GM21381 (cell line): ENCODE measurements around the gene CENPL.
"Not testable (repeated sequence)": the region's sequence is repeated elsewhere in the genome, so short reads cannot be mapped to it uniquely, and the experiment has no call there.

Experiments used
- ATAC-seq: cut with Tn5 transposase; IDR thresholded peaks from one replicate; pipeline ENCODE4 v1.9.1; 2021; ENCODE audit warnings: mild to moderate bottlenecking, moderate library complexity; ENCODE audit not compliant: unreplicated experiment

Gene CENPL

DNA sequence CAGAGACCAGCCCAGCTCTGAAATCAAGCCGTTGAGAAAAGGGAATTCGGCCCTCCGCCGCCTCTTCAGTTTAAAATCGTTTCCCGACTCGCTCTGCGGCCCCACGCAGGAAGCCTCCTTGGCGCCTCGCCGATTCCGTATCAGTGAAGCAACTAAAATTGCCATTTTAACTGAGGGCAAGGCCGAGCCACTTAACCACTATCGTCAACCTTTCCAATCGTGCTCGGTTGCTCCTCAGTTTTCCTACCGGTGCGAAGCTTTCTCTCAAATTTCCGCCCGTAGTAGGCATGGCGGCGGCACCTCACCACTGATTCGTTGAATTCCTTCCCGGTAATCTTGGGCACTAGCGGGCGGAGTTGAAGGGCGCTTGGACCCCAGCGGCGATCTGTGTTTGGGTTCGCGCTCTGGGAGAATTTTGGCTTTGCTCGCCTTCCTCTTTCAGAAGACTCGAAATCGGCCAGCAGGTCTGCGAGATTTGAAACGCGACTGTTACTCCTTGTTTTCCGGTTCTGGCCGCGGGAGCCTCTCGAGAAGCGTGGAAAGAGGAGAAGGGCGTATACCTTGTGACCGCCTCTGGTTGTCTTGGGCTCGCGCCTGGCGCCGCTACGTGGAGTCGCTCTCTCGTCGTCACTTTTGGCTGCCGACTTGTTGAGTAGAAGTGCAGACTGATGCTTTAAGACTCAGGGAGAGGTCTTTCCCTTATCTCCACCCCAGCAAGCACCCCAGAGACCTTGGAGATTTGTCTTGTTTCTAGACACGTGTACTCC is at the start of gene CENPL, which contains the start of gene DARS2:
Gene CENPL, minus strand, starts transcription at position 569 of the 767 bp plus-strand sequence. CDS start 13,584 bp downstream, outside the sequence.
Gene DARS2, plus strand, starts transcription at position 359 of the 767 bp plus-strand sequence. CDS start 557 bp downstream, outside the sequence.
- ATAC-seq: peak; percentile 82

- ATAC-seq: no peak
Measured at GRCh38 chr1:173871500-173871899, 46.8 kb upstream of the CENPL start.

DNA sequence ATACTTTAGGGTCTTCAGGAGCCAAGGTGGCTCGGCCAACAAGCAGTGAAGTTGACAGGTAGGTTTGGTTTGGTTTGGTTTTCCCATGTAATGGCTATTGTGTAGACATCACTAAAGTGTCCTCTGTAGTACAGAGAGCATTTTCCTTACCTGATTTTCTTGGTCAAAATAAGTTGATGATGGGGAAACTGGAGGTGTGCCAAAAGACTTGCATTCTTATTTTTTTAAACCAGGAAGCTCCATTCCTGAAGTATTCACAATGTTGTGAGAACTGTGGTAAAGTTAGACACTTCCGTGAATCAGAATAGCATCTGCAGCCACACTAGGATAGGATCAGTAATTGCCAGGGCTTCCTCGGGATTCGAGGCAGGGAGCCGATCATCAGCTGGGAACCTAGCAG is 46.4 kb upstream of the CENPL start:
- ATAC-seq: no peak

- no peak for ATAC-seq
Measured at GRCh38 chr1:173870252-173871075, 45.8 kb upstream of the CENPL start.

DNA sequence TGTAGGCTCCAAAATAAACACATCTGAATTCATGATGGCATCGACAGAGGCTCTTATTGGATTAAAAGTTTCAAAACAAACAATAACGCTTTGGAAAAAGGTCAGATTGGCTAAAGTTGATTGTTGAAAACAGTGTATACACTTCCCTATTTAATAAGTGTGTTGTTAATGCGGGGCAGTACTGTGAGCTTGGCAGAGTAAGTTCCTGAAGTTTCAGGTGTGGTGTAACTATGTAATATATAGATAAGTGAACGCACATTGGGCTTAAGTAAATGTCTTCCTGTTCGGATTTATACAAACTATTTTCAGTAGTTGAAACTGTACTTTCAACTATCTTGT is 44.3 kb upstream of the CENPL start:
- no peak for ATAC-seq

GRCh38 chr1:173868266-173869020 is 43.8 kb upstream of the CENPL start, which contains the start of gene ZBTB37:
TSS of gene ZBTB37 (plus strand) at chr1:173868380. CDS start at chr1:173870226, 1,846 bp downstream.
- peak; percentile 54 for ATAC-seq

- peak; percentile 67 for ATAC-seq
Measured at GRCh38 chr1:173867753-173868265, 43.1 kb upstream of the CENPL start, which contains the start of gene GAS5. TSS of gene GAS5 (minus strand) at chr1:173867989.

DNA sequence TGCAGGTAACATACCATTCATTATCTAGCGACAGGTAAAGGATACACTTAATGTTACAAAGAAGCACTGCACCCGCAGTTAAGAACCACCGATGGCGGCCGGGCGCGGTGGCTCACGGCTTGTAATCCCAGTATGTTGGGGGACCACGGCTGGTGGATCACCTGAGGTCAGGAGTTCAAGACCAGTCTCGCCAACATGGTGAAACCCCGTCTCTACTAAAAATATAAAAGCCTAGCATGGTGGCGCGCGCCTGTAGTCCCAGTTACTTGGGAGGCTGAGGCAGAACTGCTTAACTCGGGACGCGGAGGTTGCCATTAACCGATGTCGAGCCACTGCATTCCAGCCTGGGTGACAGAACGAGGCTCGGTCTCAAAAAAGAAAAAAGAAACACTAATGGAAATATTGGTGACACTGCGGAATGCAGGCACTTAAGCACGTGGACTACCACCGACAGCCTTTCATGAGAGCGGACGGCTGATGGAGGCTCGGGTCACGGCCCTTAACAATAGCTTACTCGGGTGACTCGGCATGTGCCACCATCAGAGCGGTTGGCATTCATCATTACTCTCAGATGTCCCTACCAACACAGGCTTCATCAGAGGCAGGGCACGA is 42.6 kb upstream of the CENPL start:
- ATAC-seq: no peak

GRCh38 chr1:173866413-173867115 is 41.9 kb upstream of the CENPL start:
- no peak for ATAC-seq

- ATAC-seq: no peak
Measured at GRCh38 chr1:173865468-173866164, 40.9 kb upstream of the CENPL start.

DNA sequence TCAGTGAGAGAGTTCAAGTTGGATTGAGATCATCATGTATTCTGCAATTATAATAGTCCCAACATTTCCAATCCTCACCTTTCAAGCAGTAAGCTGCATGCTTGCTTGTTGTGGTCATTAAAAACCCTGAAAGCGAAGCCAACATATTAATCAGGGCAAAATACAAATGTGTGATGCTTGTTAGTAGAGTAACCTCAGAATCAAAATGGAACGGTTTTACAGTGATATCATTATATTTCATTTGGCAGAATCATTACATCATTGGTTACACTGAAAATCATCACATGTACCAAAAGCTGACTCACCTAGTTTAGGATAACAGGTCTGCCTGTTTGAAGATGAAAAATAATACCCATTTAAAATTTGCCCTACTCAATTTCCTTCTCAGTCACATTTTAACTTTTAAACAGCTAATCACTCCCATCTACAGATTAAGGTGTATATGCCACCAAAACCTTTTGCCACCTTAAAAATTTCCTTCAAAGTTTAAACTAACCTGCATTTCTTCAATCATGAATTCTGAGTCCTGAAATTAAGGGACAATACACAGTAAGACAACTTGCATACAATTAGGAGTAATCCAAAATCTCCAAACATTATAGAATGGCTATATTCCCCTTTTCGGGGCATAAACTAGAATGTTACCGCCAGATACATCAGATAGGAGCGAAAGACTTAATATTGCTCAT is 39.6 kb upstream of the CENPL start:
- no peak for ATAC-seq

- ATAC-seq: no peak
Measured at GRCh38 chr1:173863224-173864161, 38.8 kb upstream of the CENPL start.

- ATAC-seq: no peak
Measured at GRCh38 chr1:173862769-173863223, 38.1 kb upstream of the CENPL start.

DNA sequence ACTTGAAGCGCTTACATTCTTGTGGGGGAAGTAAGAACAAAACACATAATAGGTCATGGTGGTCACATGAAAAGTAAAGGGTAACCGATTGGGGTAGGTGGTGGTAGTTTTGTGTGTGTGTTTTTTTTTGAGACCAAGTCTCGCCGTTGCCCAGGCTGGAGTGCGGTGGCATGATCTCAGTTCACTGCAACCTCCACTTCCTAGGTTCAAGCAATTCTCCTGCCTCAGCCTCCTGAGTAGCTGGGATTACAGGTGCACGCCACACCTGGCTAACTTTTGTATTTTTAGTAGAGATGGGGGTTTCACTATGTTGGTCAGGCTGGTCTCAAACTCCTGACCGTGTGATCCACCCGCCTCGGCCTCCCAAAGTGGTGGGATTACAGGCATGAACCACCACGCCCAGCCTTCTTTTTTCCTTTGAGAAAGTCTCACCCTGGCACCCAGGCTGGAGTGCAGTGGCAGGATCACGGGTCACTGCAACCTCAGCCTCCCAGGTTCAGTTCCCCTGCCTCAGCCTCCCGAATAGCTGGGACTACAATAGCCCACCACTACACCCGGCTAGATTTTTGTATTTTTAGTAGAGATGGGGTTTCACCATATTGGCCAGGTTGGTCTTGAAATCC is 37.6 kb upstream of the CENPL start:
- ATAC-seq: not testable (repeated sequence)

DNA sequence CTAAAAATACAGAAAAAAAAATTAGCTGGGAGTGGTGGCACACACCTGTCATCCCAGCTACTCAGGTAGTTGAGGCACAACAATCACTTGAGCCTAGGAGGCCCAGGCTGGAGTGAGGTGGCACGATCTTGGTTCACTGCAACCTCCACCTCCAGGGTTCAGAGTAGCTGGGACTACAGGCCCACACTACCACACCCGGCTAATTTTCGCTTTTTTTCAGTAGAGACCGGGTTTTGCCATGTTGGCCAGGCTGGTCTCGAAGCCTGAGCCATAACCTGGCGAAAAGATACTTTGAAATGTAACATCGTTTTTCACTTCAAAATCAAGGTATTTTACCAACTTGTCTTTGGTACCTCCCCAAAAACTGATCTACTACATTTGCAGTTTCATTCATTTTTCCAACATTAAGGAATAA is 37.1 kb upstream of the CENPL start:
- no peak for ATAC-seq

GRCh38 chr1:173860065-173860464 is 35.4 kb upstream of the CENPL start:
- no peak for ATAC-seq

DNA sequence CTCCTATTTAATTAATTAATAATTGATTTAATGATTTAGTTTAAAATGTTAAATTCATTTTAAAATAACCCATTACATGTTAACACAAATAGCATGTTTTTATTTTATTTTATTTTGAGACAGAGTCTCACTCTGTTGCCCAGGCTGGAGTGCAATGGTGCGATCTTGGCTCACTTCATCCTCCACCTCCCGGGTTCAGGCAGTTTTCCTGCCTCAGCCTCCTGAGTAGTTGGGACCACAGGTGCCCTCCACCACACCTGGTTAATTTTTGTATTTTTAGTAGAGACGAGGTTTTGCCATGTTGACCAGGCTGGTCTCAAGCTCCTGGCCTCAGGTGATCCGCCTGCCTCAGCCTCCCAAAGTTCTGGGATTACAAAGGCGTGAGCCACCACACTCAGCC is 34.9 kb upstream of the CENPL start:
- ATAC-seq: not testable (repeated sequence)
